Gastroesophageal sphincter (tissue), 3 donors: ENCODE data around the gene NEDD4.

Experiments
- EP300 ChIP-seq: sonication (generic); formaldehyde crosslinking; IDR thresholded peaks from one replicate; pipeline ENCODE4 v1.6.1; 2017; ENCODE audit warnings: antibody characterized with exemption, mild to moderate bottlenecking
- POLR2A ChIP-seq, 2 donors: fragments of 450-650 bp; IDR thresholded peaks; one replicate each; pipeline ENCODE4 v1.6.1; 2017; ENCODE audit warnings: antibody characterized with exemption in 2 of 2, mild to moderate bottlenecking in 2 of 2, moderate library complexity in 1 of 2
- TF ChIP-seq, protein P1 (sequence below), 4 experiments: fragments of 200-600 bp in 2 of 4; fragments of 450-650 bp in 2 of 4; sonication (generic) in 1 of 4; IDR thresholded peaks; one replicate each; pipeline ENCODE4 v1.5.1; 2017 to 2019; ENCODE audit warnings: antibody characterized with exemption in 4 of 4, mild to moderate bottlenecking in 2 of 4, moderate library complexity in 2 of 4

DNA sequence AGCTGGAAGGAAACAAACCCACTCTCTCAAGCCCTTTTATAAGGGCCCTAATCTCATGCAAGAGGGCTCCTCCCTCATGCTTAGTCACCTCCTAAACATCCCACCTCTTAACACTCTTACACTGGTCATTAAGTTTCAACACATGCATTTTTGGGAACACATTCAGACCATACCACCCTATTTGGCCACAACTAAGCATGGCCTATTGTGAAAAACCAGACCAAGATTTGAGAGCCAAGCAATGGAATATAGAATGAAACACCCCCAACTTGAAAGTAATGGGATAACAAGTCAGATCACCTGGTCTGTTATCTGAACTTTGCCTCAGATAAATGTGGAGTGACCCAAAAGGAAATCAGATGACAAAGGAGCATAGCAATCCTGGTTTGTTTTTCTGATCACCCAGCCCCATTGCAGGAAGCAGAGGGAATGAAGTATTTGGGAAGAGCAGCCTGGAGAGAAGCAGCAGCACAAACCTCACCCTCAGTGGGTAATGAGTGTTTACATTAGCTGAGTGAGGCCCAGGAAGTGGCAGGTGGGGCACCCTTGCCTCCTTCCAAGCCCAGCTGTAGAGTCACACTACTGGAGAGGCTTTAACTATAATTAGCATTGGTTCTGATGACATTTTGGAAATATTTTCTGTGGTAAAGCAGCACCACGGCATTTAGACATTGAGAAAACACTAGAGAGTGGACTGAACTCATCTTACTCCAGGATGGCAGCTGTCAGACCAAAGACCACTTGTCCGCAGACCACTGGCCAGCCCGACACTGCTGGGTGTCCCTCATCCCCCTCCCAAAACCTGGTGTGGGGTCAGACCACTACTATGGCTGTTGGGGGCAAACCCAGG, 201.6 kb downstream of the NEDD4 start:
- TF ChIP-seq POLR2A (IDR thresholded peaks at IDR 0.05) (no peak), EP300 (no peak)
- TF ChIP-seq, protein P1, sequence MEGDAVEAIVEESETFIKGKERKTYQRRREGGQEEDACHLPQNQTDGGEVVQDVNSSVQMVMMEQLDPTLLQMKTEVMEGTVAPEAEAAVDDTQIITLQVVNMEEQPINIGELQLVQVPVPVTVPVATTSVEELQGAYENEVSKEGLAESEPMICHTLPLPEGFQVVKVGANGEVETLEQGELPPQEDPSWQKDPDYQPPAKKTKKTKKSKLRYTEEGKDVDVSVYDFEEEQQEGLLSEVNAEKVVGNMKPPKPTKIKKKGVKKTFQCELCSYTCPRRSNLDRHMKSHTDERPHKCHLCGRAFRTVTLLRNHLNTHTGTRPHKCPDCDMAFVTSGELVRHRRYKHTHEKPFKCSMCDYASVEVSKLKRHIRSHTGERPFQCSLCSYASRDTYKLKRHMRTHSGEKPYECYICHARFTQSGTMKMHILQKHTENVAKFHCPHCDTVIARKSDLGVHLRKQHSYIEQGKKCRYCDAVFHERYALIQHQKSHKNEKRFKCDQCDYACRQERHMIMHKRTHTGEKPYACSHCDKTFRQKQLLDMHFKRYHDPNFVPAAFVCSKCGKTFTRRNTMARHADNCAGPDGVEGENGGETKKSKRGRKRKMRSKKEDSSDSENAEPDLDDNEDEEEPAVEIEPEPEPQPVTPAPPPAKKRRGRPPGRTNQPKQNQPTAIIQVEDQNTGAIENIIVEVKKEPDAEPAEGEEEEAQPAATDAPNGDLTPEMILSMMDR (IDR thresholded peaks at IDR 0.05), result no peak
